Brain microvascular endothelial cell (primary cell): ENCODE measurements around the gene KIAA1210.

ENCODE experiments used
- DNase-seq: peaks from one replicate; pipeline ENCODE4 v3.0.0-alpha.2; 2020
- H3K27ac ChIP-seq: fragments of 250-450 bp; sonication (Bioruptor Pico); 2 replicates; pipeline ENCODE4 v1.5.1; 2020; ENCODE audit warnings: mild to moderate bottlenecking, moderate library complexity
- H3K27me3 ChIP-seq: fragments of 250-450 bp; sonication (Bioruptor Pico); replicated peaks from 2 replicates; pipeline ENCODE4 v1.5.1; 2020; ENCODE audit warnings: mild to moderate bottlenecking
- H3K36me3 ChIP-seq: fragments of 250-450 bp; sonication (Bioruptor Pico); replicated peaks from 2 replicates; pipeline ENCODE4 v1.5.1; 2020; ENCODE audit warnings: mild to moderate bottlenecking
- H3K4me3 ChIP-seq: 2 replicates; pipeline ENCODE4 v1.5.1; 2011; ENCODE audit warnings: low read depth, mild to moderate bottlenecking, control low read depth, low read length, moderate library complexity
- in situ Hi-C: cut with HindIII; loops from 2 replicates; pipeline ENCODE4 v1.10.0; 2017; ENCODE audit warnings: low sequenced_read_pairs, low pct_ligation_motif_present
- TF ChIP-seq, protein P1 (sequence below): IDR thresholded peaks from 2 replicates; pipeline ENCODE4 v1.5.1; 2011; ENCODE audit warnings: low read depth, mild to moderate bottlenecking, moderate library complexity, low read length, control low read depth, inconsistent platforms; ENCODE audit errors: missing control alignments

KIAA1210 gene

DNA sequence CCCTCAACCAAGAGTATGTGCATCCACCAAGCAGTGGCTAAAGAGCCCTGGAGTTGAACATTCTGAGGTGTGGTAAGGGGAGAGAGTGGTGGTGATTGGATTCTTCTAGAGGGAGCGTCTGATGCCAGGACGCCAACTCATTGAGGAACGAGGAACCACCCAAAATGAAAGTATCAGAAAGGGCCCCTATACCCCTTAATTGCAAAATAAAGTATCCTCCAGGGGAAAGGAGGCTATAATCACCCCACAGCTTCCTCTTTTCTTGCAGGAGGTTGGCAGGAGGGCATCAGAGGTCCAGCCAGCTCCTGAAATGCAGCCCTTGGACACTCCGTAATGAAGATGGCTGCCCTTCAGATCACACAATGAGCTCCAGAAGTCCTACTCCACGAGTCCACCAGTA is 5.3 kb upstream of the KIAA1210 start:
- Histone ChIP-seq H3K4me3 (no peak overlapping the region), H3K36me3 (no peaks in the 10 kb centered on the region), H3K27ac (no peak overlapping the region), H3K27me3 (no peaks in the 10 kb centered on the region)
- DNase-seq = no peak
- in situ Hi-C loops = no loop called here
- TF ChIP-seq, protein P1, sequence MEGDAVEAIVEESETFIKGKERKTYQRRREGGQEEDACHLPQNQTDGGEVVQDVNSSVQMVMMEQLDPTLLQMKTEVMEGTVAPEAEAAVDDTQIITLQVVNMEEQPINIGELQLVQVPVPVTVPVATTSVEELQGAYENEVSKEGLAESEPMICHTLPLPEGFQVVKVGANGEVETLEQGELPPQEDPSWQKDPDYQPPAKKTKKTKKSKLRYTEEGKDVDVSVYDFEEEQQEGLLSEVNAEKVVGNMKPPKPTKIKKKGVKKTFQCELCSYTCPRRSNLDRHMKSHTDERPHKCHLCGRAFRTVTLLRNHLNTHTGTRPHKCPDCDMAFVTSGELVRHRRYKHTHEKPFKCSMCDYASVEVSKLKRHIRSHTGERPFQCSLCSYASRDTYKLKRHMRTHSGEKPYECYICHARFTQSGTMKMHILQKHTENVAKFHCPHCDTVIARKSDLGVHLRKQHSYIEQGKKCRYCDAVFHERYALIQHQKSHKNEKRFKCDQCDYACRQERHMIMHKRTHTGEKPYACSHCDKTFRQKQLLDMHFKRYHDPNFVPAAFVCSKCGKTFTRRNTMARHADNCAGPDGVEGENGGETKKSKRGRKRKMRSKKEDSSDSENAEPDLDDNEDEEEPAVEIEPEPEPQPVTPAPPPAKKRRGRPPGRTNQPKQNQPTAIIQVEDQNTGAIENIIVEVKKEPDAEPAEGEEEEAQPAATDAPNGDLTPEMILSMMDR = no peak

DNA sequence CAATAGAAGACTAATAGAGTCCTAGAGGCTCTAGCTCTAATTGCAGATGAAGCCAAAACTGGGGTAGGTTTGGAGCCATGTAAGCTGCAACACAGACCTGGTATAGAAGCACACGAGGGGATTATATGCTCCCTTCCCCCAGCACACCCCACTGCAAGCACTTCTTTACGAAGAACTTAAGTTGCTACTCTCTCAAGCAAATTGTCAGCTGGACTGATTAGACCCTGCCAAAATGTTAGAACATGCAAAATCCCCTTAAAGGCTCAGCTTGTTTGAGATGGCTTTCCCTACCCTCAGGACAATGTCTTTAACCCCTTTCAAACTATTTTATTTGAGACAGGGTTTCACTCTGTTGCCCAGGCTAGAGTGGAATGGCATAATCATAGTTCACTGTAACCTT is 4.7 kb upstream of the KIAA1210 start:
- Histone ChIP-seq H3K36me3 (no peaks in the 10 kb centered on the region), H3K27ac (no peak overlapping the region), H3K27me3 (no peaks in the 10 kb centered on the region), H3K4me3 (no peak overlapping the region)
- DNase-seq = no peak
- in situ Hi-C loops = no loop called here
- TF ChIP-seq, protein P1 = no peak

DNA sequence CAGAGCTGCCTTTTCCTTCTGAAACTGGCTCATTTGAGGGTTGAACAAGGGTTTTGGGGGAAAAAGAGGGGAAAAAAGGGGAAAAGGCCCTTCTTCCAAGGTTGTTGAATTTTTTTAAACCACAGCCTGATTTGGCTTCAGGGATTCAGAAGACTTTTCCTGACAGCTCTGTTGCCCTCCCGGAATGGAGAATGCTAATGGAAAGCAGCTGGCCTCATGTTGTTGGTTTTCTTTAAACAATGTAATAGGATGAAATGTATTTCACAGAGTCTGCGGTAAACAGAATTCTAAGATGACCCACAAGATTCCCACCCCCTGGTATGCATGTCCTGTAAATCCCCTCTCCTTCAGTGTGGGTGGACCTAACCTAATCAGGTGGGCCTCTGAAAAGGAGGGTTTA is 3.3 kb upstream of the KIAA1210 start:
- H3K27ac ChIP-seq = no peak overlapping the region
- H3K27me3 ChIP-seq = no peaks in the 10 kb centered on the region
- no peak for DNase-seq
- in situ Hi-C loops = no loop called here
- H3K36me3 ChIP-seq = no peaks in the 10 kb centered on the region
- H3K4me3 ChIP-seq = no peak overlapping the region
- TF ChIP-seq, protein P1 = no peak

DNA sequence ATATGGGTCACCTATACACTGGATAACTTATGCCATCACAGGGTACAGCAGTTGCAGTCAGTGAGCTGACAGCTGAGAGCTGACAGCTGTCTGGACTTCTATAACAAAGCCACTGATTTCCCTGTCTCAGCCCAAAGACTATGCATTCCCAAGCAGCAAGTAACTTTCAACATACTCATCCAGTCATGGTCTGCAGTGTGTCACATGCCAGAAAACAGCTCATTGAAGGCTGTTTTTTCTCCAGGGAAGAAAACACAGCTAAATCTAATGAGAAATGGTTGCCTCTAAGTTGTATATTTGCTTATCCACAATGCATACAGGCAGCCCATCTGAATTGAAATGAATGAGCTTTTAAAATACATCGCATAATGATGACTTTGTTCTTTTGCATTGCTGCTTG is 6.3 kb downstream of the KIAA1210 start:
- TF ChIP-seq, protein P1 = no peak
- in situ Hi-C loops = no loop called here
- peak; percentile 7 for DNase-seq
- Histone ChIP-seq H3K27ac (no peak overlapping the region), H3K36me3 (no peaks in the 10 kb centered on the region), H3K27me3 (no peaks in the 10 kb centered on the region), H3K4me3 (no peak overlapping the region)

DNA sequence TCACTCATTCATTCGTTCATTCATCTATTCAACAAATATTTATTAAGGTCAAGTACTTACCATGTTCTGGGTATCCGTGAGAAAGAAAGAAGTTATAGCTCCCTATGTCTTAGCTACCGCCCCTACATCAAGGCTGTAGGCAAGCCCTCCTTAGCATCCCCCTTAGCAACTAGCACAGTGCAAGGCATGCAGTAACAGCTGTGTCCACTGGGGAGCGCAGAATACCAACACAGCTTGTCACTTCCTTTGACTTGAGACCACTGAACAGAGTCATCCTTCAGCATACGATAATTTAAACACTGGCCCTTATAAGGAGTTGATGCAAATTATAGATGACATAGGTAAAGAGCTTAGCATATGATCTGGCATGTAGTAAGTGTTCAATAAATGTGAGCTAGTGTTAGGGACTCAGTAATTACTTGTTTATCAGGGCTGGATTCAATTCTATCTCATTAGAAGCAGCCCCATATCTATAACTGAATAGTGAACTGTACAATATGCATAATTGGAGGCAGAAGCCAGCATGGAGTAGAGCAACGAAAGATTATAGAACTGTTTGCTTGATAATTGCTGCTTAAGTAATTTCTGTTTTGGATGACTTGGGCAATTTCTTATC is 8.7 kb downstream of the KIAA1210 start:
- Histone ChIP-seq H3K27me3 (no peaks in the 10 kb centered on the region), H3K36me3 (no peaks in the 10 kb centered on the region), H3K27ac (no peak overlapping the region), H3K4me3 (no peak overlapping the region)
- DNase-seq = peak; percentile 40
- TF ChIP-seq, protein P1 = peak; percentile 85
- in situ Hi-C loops = no loop called here

DNA sequence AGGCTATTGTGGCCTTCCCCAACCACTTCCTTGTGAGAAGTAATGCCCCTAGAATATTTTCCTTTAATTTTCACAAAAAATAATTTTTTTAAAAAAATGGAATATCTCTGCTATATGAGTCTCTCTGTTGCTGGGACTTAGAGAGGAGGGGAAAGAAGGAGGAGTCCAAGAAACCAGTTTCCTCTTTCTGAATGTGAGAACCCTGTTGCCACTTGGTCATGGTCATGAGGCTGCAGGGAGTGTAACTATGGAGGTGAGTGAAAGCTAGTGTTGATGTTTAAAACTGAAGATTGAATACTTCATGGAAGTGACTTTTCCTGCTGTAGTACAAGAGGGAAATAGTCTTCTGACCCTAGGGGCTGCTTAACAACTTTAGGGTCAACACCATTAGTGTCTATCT is 20.4 kb downstream of the KIAA1210 start:
- Histone ChIP-seq H3K27ac (no peak overlapping the region), H3K36me3 (no peaks in the 10 kb centered on the region), H3K27me3 (no peaks in the 10 kb centered on the region), H3K4me3 (no peak overlapping the region)
- in situ Hi-C loops = no loop called here
- DNase-seq = no peak
- TF ChIP-seq, protein P1 = no peak
